Esophagus muscularis mucosa (tissue), 4 donors: Measurements from ENCODE around the gene CDC42EP1. TPM values are rescaled to one million over a fixed set of nuclear protein-coding genes. Genes with fewer than 3 reads are reported as not detected.
"Not testable (repeated sequence)": the region's sequence is repeated elsewhere in the genome, so short reads cannot be mapped to it uniquely, and the experiment has no call there.

Experiments used
- DNase-seq: peaks from one replicate; pipeline ENCODE4 v3.0.0-alpha.2; 2017; ENCODE audit errors: extremely low spot score
- H3K27ac ChIP-seq, 4 donors: fragments of 200-600 bp; sonication (generic); replicated peaks in 1 of 4; 1 replicate in 3 of 4; 2 replicates in 1 of 4; pipeline ENCODE4 v1.5.1; 2016 to 2019; ENCODE audit warnings: mild to moderate bottlenecking in 1 of 4
- H3K27me3 ChIP-seq, 4 donors: fragments of 200-600 bp; sonication (generic); one replicate each; pipeline versions ENCODE4 v1.5.1 to v1.6.0; 2016 to 2019
- H3K36me3 ChIP-seq, 4 donors: fragments of 200-600 bp; sonication (generic); one replicate each; pipeline ENCODE4 v1.5.1; 2016 to 2019
- H3K4me1 ChIP-seq, 4 donors: fragments of 200-600 bp; sonication (generic); one replicate each; pipeline ENCODE4 v1.5.1; 2016 to 2019
- H3K4me3 ChIP-seq, 4 donors: fragments of 200-600 bp; sonication (generic); 1 replicate in 2 of 4; 2 replicates in 2 of 4; pipeline ENCODE4 v1.5.1; 2016 to 2019; ENCODE audit warnings: mild to moderate bottlenecking in 4 of 4, moderate library complexity in 1 of 4
- H3K9me3 ChIP-seq, 4 donors: fragments of 200-600 bp; sonication (generic); 1 replicate in 3 of 4; 2 replicates in 1 of 4; pipeline ENCODE4 v1.5.1; 2016 to 2019
- EP300 ChIP-seq: sonication (generic); formaldehyde crosslinking; IDR thresholded peaks from one replicate; pipeline ENCODE4 v1.6.1; 2017; ENCODE audit warnings: antibody characterized with exemption
- POLR2A ChIP-seq: fragments of 450-650 bp; IDR thresholded peaks from one replicate; pipeline ENCODE4 v1.6.1; 2017; ENCODE audit warnings: antibody characterized with exemption, moderate library complexity, mild to moderate bottlenecking, low read depth
- POLR2AphosphoS5 ChIP-seq, 2 donors: sonication (generic); formaldehyde crosslinking; IDR thresholded peaks; one replicate each; pipeline ENCODE4 v1.6.1; 2017; ENCODE audit warnings: antibody characterized with exemption in 2 of 2
- WGBS: methylation state at CpG from one replicate; pipeline ENCODE4 v1.1.5; 2018; 5-methylcytosine and 5-hydroxymethylcytosine counted together
- intact Hi-C: fragments of 100-400 bp; cut with DNase I; formaldehyde crosslinking; loops from one replicate; pipeline ENCODE4 v1.15.1; 2023
- total RNA-seq, 4 donors: library from RNA; depleted of rRNA; stranded (reverse); fragments of >200 nt; gene quantifications; one replicate each; pipeline versions ENCODE4 v1.1.0 to v1.2.1, GENCODE V29; 2016
- TF ChIP-seq, protein P1 (sequence below), 3 experiments: fragments of 200-600 bp in 2 of 3; fragments of 450-650 bp in 1 of 3; sonication (generic) in 2 of 3; IDR thresholded peaks; one replicate each; pipeline ENCODE4 v1.5.1; 2017 to 2019; ENCODE audit warnings: antibody characterized with exemption in 3 of 3, mild to moderate bottlenecking in 2 of 3, moderate library complexity in 1 of 3

CDC42EP1 gene
- total RNA-seq, 4 donors from 2014 or later = 19.9 to 38.1 (median 36.7) TPM

DNA sequence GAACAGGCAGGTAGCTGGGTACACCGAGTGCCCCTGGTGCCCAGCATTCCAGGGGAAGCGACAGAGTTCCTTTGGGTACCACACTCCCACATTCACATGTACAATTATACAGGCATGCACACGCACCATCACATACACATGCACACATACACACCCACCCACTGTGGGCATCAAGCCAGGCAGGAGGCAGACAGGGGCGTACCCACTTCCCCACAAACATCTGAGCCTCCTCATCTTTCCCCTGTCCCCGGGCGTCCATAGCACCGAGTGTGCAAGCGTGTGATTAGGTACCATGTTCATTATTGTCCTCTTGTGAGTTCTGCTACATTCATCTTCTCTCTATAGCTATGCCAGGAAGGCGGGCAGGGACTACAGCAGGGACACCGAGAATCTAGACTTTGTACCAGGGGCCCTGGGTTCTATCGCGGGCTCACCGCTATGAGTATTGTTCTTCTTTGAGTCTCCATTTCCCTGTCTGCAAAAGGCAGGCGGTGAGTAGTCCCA lies 39.0 kb upstream of the CDC42EP1 start:
- intact Hi-C loops = no loop called here
- DNase-seq = no peak
- 79% methylated on average over 14 of the region's 14 CpGs for WGBS
- TF ChIP-seq POLR2A (no peak), POLR2AphosphoS5 (IDR thresholded peaks at IDR 0.05) (no peak)
- Histone ChIP-seq H3K27me3 (peaks cover 0 to 73% (median 4%) of the 10 kb centered on the region in 4 donors), H3K27ac (no peak overlapping the region), H3K9me3 (no peaks in the 10 kb centered on the region), H3K4me1 (peaks cover 15 to 28% (median 23%) of the 10 kb centered on the region in 4 donors), H3K36me3 (no peaks in the 10 kb centered on the region), H3K4me3 (no peak overlapping the region)

DNA sequence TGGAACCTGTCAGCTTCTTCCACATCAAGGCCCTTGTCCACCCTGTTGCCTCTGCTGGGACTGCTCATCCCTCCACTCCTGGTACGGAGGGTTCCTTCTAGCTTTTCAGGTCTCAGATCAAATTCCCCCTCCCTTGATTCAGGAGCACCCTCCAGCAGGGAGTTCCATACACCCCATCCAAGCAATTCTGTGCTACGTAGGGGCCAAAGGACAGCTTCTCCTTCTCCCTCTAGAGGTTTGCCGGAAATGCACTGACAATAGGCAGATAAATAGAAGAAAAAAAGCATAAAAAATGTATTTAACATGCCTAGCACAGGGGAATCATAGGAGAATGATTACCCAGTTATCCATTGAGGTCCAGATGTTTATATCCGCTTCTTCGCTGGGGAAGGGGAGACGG lies 37.8 kb upstream of the CDC42EP1 start:
- Histone ChIP-seq H3K36me3 (no peaks in the 10 kb centered on the region), H3K4me1 (peaks cover 15 to 28% (median 23%) of the 10 kb centered on the region in 4 donors), H3K4me3 (no peak overlapping the region), H3K9me3 (no peaks in the 10 kb centered on the region), H3K27ac (no peak overlapping the region), H3K27me3 (peaks cover 0 to 67% (median 4%) of the 10 kb centered on the region in 4 donors)
- intact Hi-C loops = no loop called here
- 98% methylated on average over 6 of the region's 6 CpGs for WGBS
- DNase-seq = no peak
- TF ChIP-seq EP300 = no peak
- TF ChIP-seq, protein P1, sequence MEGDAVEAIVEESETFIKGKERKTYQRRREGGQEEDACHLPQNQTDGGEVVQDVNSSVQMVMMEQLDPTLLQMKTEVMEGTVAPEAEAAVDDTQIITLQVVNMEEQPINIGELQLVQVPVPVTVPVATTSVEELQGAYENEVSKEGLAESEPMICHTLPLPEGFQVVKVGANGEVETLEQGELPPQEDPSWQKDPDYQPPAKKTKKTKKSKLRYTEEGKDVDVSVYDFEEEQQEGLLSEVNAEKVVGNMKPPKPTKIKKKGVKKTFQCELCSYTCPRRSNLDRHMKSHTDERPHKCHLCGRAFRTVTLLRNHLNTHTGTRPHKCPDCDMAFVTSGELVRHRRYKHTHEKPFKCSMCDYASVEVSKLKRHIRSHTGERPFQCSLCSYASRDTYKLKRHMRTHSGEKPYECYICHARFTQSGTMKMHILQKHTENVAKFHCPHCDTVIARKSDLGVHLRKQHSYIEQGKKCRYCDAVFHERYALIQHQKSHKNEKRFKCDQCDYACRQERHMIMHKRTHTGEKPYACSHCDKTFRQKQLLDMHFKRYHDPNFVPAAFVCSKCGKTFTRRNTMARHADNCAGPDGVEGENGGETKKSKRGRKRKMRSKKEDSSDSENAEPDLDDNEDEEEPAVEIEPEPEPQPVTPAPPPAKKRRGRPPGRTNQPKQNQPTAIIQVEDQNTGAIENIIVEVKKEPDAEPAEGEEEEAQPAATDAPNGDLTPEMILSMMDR (IDR thresholded peaks at IDR 0.05) = no peak
- TF ChIP-seq POLR2A = no peak
- TF ChIP-seq POLR2AphosphoS5 (IDR thresholded peaks at IDR 0.05) = no peak

DNA sequence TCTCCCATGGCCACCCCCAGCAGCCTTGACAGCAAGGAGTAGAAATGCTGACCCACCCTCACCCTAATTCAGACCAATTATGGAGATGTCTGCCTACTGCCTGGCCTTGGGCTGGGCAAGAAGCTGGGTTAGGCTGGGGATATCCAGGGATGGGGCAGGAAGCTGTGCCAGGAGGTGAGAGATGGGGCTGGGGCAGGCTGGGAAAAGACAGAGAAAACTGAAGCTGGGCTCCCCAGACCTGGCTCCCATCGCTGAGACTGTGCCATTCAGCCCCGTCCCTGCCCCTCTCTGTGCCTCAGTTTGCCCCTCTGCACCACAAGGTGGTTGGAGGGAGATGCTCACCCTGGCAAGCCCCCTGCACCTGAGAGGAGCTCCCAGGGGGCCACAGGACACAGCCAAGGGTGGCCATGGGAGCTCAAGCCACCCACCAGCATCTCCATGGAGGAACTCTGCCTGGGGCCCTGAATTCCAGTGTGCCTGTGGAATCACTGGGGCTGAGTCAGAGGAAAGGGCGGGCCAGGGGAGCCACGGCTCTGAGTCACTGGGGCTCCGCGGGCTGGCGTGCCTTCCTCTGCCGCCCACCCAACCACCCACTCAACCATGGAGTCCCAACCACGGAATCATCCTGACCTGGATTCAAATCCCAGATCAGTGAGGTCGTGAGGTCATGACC lies 35.1 kb upstream of the CDC42EP1 start:
- TF ChIP-seq POLR2A (no peak), POLR2AphosphoS5 (IDR thresholded peaks at IDR 0.05) (no peak), EP300 (no peak)
- TF ChIP-seq, protein P1 (IDR thresholded peaks at IDR 0.05) = no peak
- intact Hi-C loops = no loop called here
- DNase-seq = no peak
- peak overlapping the region in 2 of 4 donors; percentile 13 to 28 for H3K27ac ChIP-seq
- H3K4me3 ChIP-seq = no peak overlapping the region
- peaks cover 0 to 47% (median 0%) of the 10 kb centered on the region in 4 donors for H3K27me3 ChIP-seq
- H3K4me1 ChIP-seq = peaks cover 5 to 11% (median 9%) of the 10 kb centered on the region in 4 donors
- H3K36me3 ChIP-seq = no peaks in the 10 kb centered on the region
- no peaks in the 10 kb centered on the region for H3K9me3 ChIP-seq
- WGBS = 41% methylated on average over 7 of the region's 10 CpGs

DNA sequence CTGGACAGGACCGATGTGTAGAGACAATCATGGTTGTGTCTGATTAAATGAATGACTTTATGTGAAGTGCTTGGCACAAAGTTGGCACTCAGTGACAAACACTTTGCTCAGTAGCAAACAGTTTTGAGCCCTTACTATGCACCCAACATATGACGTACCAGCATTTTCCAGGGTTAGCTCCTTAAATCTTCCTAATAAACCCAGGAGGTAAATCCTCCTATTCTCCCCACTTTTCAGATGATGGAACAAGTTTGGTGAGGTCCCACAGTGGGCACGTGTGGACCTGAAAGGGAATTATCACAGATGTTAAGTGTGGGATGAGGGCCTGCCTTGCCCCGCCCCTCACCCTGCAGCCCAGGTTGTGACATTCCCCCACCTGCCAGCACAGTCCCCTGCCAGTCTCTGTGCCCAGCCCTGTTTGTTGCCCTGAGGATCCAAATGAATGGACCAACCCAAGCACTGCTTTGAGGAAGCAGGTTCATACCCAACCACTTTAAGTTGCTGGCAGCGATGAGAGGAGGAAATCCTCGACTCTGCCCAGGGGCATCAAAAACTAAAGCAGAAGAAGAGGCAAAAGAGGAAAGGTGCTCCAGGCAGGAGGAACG lies 34.4 kb upstream of the CDC42EP1 start:
- Histone ChIP-seq H3K4me3 (no peak overlapping the region), H3K27ac (no peak overlapping the region), H3K36me3 (no peaks in the 10 kb centered on the region), H3K27me3 (peaks cover 0 to 41% (median 0%) of the 10 kb centered on the region in 4 donors), H3K9me3 (no peaks in the 10 kb centered on the region), H3K4me1 (peaks cover 4 to 9% (median 7%) of the 10 kb centered on the region in 4 donors)
- 78% methylated on average over 7 of the region's 7 CpGs for WGBS
- TF ChIP-seq POLR2A (no peak), EP300 (no peak), POLR2AphosphoS5 (IDR thresholded peaks at IDR 0.05) (no peak)
- TF ChIP-seq, protein P1 (IDR thresholded peaks at IDR 0.05) = no peak
- DNase-seq = no peak
- intact Hi-C loops = no loop called here

DNA sequence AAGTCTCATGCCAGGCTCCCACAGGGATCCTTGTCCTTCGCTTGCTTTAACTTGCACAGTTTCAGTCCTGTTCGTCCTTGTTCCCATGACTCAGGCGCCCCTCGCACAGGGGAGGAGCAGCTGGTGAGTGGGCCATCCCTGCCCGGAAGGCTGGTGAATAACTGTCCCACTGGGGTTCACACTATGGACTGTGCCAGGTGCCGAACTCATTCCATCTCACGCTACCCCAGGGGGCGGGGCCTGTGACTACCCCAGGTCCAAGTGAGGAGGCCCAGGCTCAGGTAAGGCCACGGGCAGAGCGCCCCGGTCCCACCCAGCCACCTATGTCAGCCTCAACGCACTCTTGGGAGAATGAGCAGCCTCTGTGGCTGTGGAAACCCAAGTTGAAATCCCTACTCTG lies 33.9 kb upstream of the CDC42EP1 start:
- TF ChIP-seq EP300 (no peak), POLR2AphosphoS5 (IDR thresholded peaks at IDR 0.05) (no peak), POLR2A (no peak)
- TF ChIP-seq, protein P1 (IDR thresholded peaks at IDR 0.05) = no peak
- intact Hi-C loops = no loop called here
- Histone ChIP-seq H3K27me3 (peaks cover 0 to 35% (median 0%) of the 10 kb centered on the region in 4 donors), H3K36me3 (no peaks in the 10 kb centered on the region), H3K27ac (no peak overlapping the region), H3K9me3 (no peaks in the 10 kb centered on the region), H3K4me3 (no peak overlapping the region), H3K4me1 (peaks cover 4 to 6% (median 5%) of the 10 kb centered on the region in 4 donors)
- 85% methylated on average over 8 of the region's 12 CpGs for WGBS
- no peak for DNase-seq

DNA sequence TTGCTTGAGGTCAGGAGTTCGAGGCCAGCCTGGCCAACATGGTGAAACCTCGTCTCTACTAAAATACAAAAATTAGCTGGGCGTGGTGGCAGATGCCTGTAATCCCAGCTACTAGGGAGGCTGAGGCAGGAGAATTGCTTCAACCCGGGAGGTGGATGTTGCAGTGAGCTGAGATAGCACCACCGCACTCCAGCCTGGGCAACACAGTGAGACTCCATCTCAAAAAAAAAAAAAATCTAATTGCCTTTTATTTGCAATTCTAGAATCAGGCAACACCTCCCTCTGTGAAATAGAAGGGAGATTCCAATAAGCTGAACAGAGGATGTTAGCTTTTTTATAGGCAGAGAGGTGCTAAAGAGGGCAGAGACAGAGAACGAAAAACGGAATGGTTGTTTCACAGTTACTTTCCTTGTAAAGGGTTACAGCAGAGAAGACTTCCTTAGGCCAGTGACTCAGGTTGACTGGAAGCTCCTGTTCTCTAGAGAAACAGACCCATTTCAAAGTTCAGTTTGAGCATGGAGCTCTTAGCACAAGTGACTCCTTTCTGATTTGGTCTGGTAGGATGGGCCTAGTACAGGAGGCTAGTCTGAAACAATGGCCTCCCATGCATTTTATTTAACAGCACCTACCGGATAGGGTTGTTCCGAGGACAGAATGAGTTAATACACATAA lies 33.1 kb upstream of the CDC42EP1 start:
- intact Hi-C loops, H3K9me3 ChIP-seq, H3K4me1 ChIP-seq, H3K27ac ChIP-seq, H3K36me3 ChIP-seq, DNase-seq, H3K4me3 ChIP-seq: not testable (repeated sequence)
- 93% methylated on average over 9 of the region's 9 CpGs for WGBS
- peaks cover 0 to 29% (median 0%) of the 10 kb centered on the region in 4 donors for H3K27me3 ChIP-seq

DNA sequence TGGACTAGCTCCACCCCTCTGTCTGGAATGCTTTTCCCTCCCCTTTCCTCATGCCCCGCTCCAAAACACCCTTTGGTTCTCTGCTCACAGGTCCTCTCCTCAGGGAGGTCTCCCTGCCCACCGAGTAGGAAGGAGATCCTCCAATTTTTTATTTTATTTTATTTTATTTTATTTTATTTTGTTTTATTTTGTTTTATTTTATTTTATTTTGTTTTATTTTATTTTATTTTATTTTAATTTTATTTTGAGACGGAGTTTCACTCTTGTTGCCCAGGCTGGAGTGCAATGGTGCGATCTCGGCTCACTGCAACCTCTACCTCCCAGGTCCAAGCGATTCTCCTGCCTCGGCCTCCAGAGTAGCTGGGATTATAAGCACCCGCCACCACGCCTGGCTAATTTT lies 32.3 kb upstream of the CDC42EP1 start:
- DNase-seq, H3K27ac ChIP-seq, H3K4me3 ChIP-seq, intact Hi-C loops, H3K36me3 ChIP-seq, H3K9me3 ChIP-seq, H3K4me1 ChIP-seq: not testable (repeated sequence)
- WGBS = 96% methylated on average over 9 of the region's 9 CpGs
- H3K27me3 ChIP-seq = peaks cover 0 to 28% (median 0%) of the 10 kb centered on the region in 4 donors
